Stimulated activated CD8-positive, alpha-beta memory T cell treated with anti-CD3 and anti-CD28 coated beads, Interleukin-2, amount 100 ng/mL, for 48 hours (primary cell): ENCODE data around the gene ASGR1.
"Not testable (repeated sequence)": the region's sequence is repeated elsewhere in the genome, so short reads cannot be mapped to it uniquely, and the experiment has no call there.

Experiments
- DNase-seq, 2 donors: peaks; one replicate each; pipeline ENCODE4 v3.0.0-alpha.2; 2020; ENCODE audit warnings: low read depth in 2 of 2

ASGR1 gene

DNA sequence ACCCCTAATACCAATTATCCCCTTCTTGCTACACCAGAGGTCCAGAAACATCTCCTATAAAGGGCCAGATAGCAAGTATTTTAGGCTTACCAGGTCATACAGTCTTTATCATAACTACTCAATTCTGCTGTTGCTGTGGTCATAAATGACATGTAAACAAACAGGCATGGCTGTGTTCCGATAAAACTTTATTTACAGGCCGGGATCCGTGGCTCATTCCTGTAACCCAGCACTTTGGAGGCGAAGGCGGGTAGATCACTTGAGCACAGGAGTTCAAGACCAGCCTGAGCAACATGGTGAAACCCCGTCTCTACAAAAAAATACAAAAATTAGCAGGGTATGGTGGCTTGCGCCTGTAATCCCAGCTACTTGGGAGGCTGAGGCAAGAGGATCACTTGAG lies 12.3 kb downstream of the ASGR1 start:
- no peak for DNase-seq

GRCh38 chr17:7159571-7159970 lies 19.6 kb downstream of the ASGR1 start:
- not testable (repeated sequence) for DNase-seq

DNA sequence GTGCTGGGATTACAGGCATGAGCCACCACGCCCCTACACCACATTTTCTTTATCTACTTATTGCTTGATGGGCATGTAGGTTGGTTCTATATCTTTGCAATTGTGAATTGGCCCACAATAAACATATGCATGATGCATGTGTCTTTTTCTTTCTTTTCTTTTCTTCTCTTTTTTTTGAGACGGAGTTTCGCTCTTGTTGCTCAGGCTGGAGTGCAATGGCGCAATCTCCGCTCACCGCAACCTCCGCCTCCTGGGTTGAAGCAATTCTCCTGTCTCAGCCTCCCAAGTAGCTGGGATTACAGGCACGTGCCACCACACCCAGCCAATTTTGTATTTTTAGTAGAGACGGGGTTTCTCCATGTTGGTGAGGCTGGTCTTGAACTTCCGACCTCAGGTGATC lies 20.7 kb downstream of the ASGR1 start:
- DNase-seq, result not testable (repeated sequence)

- no peak for DNase-seq
These were observed 22.7 kb downstream of the ASGR1 start for GRCh38 chr17:7156342-7156940.

DNA sequence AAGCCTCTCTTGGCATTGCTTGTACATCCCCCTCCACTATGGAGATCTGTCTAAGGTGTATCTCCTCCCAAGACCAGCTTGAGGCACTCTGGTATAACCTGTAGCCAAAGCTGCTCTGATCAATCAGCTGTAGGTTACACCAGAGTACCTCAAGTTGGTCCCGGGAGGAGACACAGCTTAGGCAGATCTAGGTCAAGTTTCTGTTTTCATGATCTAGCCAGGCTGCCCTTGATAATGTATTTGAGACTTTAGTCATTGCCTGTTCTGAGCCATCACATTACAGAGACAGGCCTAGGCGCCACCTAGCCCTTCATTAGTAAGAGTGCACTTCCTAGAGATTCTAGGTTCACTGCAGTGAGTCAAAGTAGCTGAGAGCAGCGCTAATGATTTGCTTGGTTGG lies 31.4 kb downstream of the ASGR1 start:
- no peak for DNase-seq

DNA sequence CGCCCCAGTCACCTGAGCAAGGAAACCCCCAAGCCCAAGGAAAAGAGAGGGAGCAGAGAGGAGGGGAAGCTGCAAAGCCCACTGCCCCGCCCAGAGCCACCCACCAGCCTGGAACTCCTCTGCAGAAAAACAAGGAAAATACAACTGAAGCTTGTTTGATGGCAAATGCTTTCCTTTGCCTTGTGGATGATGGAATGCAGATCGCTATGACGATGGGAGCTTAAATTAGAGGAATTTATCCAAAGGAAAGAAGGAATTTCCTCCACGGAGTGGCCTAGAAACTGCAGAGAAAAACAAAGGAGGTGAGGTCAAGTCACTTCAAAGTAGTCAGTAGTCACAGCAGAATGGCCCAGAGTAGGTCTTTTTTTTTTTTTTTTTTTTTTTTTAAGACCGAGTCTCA lies 33.1 kb downstream of the ASGR1 start:
- DNase-seq, result no peak

DNA sequence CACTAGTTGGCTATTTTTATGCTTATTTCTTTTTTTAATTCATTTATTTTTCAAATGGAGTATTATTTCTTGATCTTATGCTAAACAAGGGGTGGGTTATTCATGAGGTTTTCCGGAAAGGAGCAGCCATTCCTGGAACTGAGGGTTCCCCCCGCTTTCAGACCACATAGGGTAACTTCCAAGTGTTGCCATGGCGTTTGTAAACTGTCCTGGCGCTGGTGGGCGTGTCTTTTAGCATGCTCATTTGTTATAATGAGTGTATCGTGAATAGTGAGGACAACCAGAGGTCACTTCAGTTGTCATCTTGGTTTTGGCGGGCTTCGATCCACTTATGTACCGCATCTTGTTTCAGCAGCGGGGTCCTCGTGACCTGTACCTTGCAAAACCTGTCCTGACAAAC lies 35.0 kb downstream of the ASGR1 start:
- no peak for DNase-seq

DNA sequence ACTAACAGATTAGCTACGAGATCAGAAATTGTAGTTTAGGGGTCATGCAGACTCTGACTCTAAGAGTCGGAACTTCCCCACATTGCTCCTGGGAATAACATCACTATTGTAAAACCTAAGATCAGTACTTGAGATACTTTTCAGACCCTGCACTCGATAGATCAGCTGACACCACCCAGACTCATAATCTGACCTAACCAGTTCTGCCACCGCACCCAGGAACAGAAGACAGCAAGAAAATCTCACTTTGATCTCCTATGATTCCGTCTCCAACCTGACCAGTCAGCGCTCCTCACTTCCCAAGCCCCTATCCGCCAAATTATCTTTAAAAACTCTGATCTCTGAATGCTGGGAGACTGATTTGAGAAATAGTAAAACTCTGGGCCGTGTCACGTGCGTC lies 37.3 kb downstream of the ASGR1 start:
- no peak for DNase-seq

DNA sequence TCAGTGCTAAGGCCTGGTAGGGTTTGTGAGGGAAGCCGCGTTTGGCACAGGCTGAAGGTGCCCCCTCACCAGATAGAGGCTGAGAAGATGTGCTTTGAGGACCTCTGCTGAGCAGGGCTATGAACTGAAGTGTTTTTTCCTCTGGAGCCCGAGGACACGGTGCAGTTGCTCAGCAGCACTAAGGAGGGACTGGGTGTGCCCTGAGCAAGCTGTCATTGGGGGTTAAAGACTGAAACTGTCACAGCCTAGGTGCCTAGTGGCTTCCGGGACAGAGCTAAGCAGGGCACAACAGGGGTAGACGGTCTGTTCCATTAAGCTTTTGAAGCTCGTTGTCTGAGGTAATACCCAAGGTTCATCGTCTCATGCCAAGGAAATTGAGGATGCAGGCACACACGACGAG lies 39.8 kb downstream of the ASGR1 start:
- DNase-seq, result no peak

- no peak for DNase-seq
These were observed 40.3 kb downstream of the ASGR1 start for GRCh38 chr17:7138800-7139381.

DNA sequence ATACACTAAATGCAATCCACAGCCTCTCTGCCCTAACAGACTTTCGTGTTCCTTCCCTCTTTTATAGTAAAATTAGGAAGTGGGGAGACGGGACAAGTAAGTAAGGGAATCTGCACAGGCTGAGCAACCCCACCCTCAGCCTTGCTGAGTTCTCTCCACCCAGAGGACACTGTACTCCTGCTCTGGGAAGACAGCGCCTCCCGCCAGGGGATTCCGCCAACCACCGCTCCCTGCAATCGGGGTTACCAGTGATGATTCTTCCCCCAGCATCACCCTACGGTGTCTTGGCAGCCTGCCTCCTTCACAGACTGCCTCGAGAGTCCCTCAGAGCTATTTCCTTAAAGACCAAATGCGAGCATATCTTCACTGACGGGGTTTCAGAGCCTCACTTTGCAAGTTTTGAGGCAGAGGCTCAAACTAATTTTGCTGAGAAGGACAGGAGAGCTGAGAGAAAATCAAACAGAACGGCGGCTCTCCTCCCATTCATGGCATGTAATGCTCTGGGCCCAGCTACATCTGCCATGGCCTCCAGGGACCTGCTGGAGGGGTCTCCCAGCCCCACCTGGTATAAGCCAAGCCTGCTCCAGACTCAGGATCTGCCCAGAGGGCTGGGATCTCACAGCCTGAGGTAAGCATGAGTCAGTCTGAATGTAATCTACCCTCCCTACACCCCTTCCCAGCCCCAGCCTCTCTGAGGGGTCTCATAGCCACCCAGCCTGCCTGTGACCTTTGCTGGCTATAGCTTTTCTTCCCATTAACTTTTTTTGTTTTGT lies 41.8 kb downstream of the ASGR1 start:
- no peak for DNase-seq

DNA sequence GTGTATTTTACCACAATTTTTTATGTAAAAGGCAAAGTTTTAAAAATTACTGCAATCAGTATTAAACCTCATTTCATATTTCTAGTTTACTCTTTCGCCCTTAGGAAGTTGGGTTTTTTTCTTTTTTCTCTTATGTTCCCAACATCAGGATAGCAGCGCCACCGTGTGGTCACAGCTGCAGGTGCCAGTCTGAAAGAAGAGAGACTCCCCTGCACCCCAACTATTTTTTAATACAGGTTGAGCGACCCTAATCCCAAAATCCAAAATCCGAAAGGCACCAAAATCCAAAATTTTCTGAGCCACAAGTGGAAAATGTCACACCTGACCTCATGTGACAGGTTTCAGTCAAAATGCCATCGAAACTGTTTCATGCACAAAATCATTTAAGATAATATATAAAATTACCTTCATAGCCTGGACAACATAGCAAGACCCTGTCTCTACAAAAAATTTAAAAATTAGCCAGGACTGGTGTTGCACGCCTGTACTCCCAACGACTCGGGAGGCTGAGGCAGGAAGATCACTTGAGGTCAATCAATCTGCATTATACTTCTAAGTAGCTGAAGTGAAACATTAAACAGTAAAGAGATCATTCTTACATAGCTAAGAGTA lies 42.8 kb downstream of the ASGR1 start:
- peak; percentile 63 to 69 for DNase-seq

DNA sequence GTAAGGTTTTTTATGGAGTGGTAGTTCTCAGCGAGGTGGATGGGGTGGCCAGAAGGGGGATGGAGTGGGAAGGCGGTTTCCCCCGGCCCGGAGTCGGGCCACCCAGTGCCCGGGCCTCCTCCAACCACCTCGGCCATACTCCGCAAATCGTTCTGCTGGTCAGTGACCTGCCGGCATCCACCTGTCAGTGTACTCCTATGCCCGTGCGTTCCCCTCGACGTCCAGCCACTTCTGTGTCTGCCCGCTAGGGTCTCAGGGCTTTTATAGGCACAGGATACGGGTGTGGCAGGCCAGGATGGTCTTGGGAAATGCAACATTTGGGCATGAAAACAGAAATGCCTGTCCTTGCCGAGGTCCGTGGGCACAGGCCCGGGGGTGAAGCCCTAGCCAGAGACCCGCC lies 45.3 kb downstream of the ASGR1 start:
- no peak for DNase-seq

DNA sequence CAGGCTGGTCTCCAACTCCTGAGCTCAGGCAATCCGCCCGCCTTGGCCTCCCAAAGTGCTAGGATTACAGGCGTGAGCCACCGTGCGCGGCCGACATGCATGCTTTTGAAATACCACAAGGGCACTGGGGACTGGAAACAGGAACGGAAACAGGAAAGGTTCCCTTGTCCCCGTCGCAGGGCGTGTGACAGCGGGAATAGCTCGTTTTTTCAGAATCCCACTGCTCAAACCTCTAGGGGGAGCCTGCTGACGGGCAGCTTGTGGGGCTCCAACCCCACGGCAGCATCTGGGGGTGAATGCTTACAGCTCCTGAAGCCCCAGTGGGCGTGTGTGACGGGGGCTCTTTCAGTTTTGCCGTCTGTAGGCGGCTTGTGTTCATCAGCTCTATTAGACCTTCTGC lies 45.7 kb downstream of the ASGR1 start:
- DNase-seq, result peak; percentile 20 to 36

DNA sequence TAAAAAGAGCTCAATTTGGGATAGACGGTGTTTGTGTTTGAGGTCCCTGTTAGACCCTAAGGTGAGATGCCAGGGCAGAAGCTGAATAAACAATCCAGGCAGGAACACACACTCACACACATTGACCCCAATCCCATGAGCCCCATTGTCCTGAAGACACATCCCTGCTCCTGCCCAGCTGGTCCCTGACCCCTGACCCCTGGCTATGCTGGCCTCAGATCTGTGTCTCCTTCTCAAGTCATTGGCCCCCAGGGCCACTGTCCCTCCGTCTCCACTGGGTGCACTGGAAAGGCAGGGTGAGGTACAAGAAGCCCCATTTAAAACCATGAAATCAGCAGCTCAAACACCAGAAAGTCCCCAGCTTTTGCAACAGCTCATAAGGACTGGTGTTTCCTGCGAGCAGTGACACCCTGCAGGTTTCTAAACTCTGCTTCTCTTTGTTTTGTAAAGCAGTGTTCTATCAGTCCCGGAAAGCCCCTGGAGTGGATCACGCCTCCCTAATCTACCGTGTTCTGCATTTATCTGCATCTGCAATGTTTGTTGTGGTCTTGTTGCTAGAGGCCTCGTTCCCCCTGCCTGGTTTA lies 46.6 kb downstream of the ASGR1 start:
- DNase-seq, result peak in 1 of 2 donors; percentile 15

DNA sequence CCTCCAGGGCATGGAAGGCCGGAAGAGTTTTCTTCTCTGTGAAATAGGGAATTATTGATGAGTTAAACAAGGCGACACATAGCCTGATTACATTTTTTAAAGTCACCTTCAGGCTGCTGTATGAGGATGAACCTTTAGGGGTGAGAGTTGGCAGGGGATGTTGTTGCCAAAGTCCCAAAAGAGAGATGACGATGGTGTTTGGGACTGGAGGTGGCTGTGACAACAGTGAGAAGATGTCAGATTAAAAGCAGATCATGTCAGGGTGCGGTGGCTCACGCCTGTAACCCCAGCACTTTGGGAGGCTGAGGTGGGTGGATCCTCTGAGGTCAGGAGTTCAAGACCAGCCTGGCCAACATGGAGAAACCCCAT lies 47.8 kb downstream of the ASGR1 start:
- no peak for DNase-seq

GRCh38 chr17:7130621-7131422 lies 48.3 kb downstream of the ASGR1 start:
- no peak for DNase-seq

- no peak for DNase-seq
These were observed 49.9 kb downstream of the ASGR1 start for GRCh38 chr17:7129311-7129710.

GRCh38 chr17:7128160-7128559 lies 51.0 kb downstream of the ASGR1 start:
- no peak for DNase-seq

DNA sequence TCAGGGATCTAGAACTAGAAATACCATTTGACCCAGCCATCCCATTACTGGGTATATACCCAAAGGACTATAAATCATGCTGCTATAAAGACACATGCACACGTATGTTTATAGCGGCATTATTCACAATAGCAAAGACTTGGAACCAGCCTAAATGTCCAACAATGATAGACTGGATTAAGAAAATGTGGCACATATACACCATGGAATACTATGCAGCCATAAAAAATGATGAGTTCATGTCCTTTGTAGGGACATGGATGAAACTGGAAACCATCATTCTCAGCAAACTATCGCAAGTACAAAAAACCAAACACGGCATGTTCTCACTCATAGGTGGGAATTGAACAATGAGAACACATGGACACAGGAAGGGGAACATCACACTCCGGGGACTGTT lies 51.7 kb downstream of the ASGR1 start:
- DNase-seq, result not testable (repeated sequence)

DNA sequence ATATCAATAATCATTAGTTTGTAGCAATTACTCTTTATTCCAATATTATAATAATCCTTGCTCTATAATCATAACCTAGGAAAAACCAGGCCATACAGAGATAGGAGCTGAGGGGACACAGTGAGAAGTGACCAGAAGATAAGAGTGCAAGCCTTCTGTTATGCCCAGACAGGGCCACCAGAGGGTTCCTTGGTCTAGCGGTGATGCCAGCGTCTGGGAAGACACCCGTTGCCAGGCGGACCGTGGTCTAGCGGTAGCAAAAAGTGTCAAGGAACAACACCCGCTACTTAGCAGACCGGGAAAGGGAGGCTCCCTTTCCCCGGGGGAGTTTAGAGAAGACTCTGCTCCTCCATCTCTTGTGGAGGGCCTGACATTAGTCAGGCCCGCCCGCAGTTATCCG lies 52.8 kb downstream of the ASGR1 start:
- DNase-seq, result not testable (repeated sequence)

DNA sequence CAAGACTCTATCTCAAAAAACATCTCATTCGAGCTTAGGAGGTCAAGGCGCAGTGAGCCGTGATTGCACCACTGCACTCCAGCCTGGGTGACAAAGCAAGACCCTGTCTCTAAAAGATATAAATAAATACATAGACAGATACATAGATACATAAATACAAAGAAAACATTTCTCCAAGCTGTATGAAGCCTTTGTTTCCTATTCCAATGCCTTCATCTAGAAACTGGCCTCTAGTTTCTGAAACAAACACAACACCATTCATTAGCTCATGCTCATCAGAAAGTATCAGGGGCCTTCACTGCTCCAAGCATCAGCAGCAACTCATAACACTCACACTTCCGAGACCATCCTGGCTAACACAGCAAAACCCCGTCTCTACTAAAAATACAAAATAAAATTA lies 54.2 kb downstream of the ASGR1 start:
- DNase-seq, result no peak
